Measurements from ENCODE around the gene DQX1. TPM values are rescaled to one million over a fixed set of nuclear protein-coding genes. Genes with fewer than 3 reads are reported as not detected.

DQX1 gene
- total RNA-seq, 1 experiment from 2014 or later = 1.3 TPM

GRCh38 chr2:74553892-74554819, 28.1 kb upstream of the DQX1 start, which contains the start of the genes DOK1 and LOXL3:
TSS of gene DOK1 (plus strand) at chr2:74554720. CDS start at chr2:74554755, 35 bp downstream.
TSS of gene LOXL3 (minus strand) at chr2:74553942. CDS start at chr2:74552634, 1,308 bp downstream.
- H3K27ac Mint-ChIP-seq = peak within 1 kb of the TSS; percentile 84
- H3K36me3 Mint-ChIP-seq = peaks cover 2% of the 10 kb centered on the region; the same call in 1 of the 2 replicates
- ATAC-seq (peak; percentile 68), DNase-seq (ENCODE audit: low spot score) (peak; percentile 85)
- no peaks in the 10 kb centered on the region for H3K9me3 Mint-ChIP-seq
- H3K27me3 Mint-ChIP-seq (ENCODE audit: low read depth) = peaks cover 72% of the 10 kb centered on the region
- ChIA-PET POLR2A (interaction anchor here (0.8 to 1.1 kb wide), 3 partner anchors 25 to 552 kb away, joined by 3 to 5 read pairs (median 3); partner anchors contain the start of genes AUP1, HTRA2 and PCGF1), CTCF (interaction anchor here (0.6 to 1.8 kb wide), 4 partner anchors 18 to 436 kb away, joined by 3 to 9 read pairs (median 6); partner anchors contain the start of genes AUP1 and HTRA2)
- H3K4me1 Mint-ChIP-seq = peaks cover 24% of the 10 kb centered on the region
- H3K4me3 Mint-ChIP-seq = peak within 1 kb of the TSS; percentile 84
- TF ChIP-seq ZNF512 (CRISPR knock-in tag; IDR thresholded peaks at IDR 0.05; ENCODE audit: borderline replicate concordance) = no peak
- TF ChIP-seq GRHL2 (CRISPR knock-in tag; IDR thresholded peaks at IDR 0.05; ENCODE audit: insufficient replicate concordance, severe bottlenecking) = no peak
- no peak for TF ChIP-seq E2F5 (CRISPR knock-in tag; IDR thresholded peaks at IDR 0.05)
- no peak for TF ChIP-seq ETV6 (CRISPR knock-in tag; IDR thresholded peaks at IDR 0.05)
- peak; percentile 100 for TF ChIP-seq ZBTB21 (CRISPR knock-in tag; IDR thresholded peaks at IDR 0.05; ENCODE audit: borderline replicate concordance)
- 0 out of 2 replicates have a peak, but pooled peaks have one; percentile 46 for TF ChIP-seq ZNF121 (CRISPR knock-in tag; IDR thresholded peaks at IDR 0.05)
- 0 out of 2 replicates have a peak, but pooled peaks have one; percentile 33 for TF ChIP-seq CREB1 (CRISPR knock-in tag; IDR thresholded peaks at IDR 0.05)
- TF ChIP-seq FOXK1 (CRISPR knock-in tag; IDR thresholded peaks at IDR 0.05) = peak; percentile 33; the same call in 1 of the 2 replicates
- no peak for TF ChIP-seq ATF2 (CRISPR knock-in tag; IDR thresholded peaks at IDR 0.05; ENCODE audit: borderline replicate concordance, low read depth)
- TF ChIP-seq ZNF281 (CRISPR knock-in tag; IDR thresholded peaks at IDR 0.05) = 0 out of 2 replicates have a peak, but pooled peaks have one; percentile 20
- TF ChIP-seq ZNF263 (CRISPR knock-in tag; IDR thresholded peaks at IDR 0.05; ENCODE audit: low read depth) = 0 out of 2 replicates have a peak, but pooled peaks have one; percentile 26
- TF ChIP-seq CREM (CRISPR knock-in tag; IDR thresholded peaks at IDR 0.05) = peak; percentile 92; the same call in 1 of the 2 replicates
- no peak for TF ChIP-seq USF1 (CRISPR knock-in tag; IDR thresholded peaks at IDR 0.05)
- TF ChIP-seq MYBL2 (CRISPR knock-in tag; IDR thresholded peaks at IDR 0.05) = no peak
- no peak for TF ChIP-seq ZNF416 (CRISPR knock-in tag; IDR thresholded peaks at IDR 0.05)
- TF ChIP-seq AR (CRISPR knock-in tag; IDR thresholded peaks at IDR 0.05) = no peak
- no peak for TF ChIP-seq NFE2L1 (CRISPR knock-in tag; IDR thresholded peaks at IDR 0.05)
- TF ChIP-seq TEAD4 (CRISPR knock-in tag; IDR thresholded peaks at IDR 0.05) = no peak
- no peak for TF ChIP-seq SMAD4 (CRISPR knock-in tag; IDR thresholded peaks at IDR 0.05)
- no peak for TF ChIP-seq IRF2 (CRISPR knock-in tag; IDR thresholded peaks at IDR 0.05; ENCODE audit: borderline replicate concordance, low read depth)
- TF ChIP-seq NFATC4 (CRISPR knock-in tag; IDR thresholded peaks at IDR 0.05) = no peak
- TF ChIP-seq MAX (CRISPR knock-in tag; IDR thresholded peaks at IDR 0.05) = peak; percentile 17; the same call in 1 of the 2 replicates

Data from WTC11 (cell line).